SK-N-SH (cell line): Measurements from ENCODE around the gene MAP4K3. TPM values are rescaled to one million over a fixed set of nuclear protein-coding genes. Genes with fewer than 3 reads are reported as not detected.

Experiments used
- CTCF ChIA-PET: fragments of 300-600, 350-600 bp; formaldehyde crosslinking; extraction: SDS; loops from one replicate; lab custom pipeline; 2021; lab: Yijun Ruan, JAX
- POLR2A ChIA-PET: fragments of 350-600 bp; sonication (Branson Sonifier 250); formaldehyde crosslinking; extraction: SDS; loops from one replicate; lab custom pipeline; 2020; ENCODE audit warnings: antibody characterized with exemption, inconsistent platforms; lab: Yijun Ruan, JAX
- DNase-seq: peaks from one replicate; pipeline ENCODE4 v3.0.0; 2012
- H2AFZ ChIP-seq: fragments of 200-600 bp; sonication (generic); 2 replicates; pipeline ENCODE4 v1.8.1; 2016; ENCODE audit warnings: antibody characterized with exemption, mild to moderate bottlenecking, low read depth
- H3F3A ChIP-seq: fragments of 200-600 bp; sonication (generic); replicated peaks from 2 replicates; pipeline ENCODE3; 2016; ENCODE audit warnings: antibody characterized with exemption, mild to moderate bottlenecking; ENCODE audit not compliant: insufficient read depth
- H3K27ac ChIP-seq, 2 experiments: fragments of 200-500 bp in 1 of 2; fragments of 200-600 bp in 1 of 2; sonication (Bioruptor generic) in 1 of 2; sonication (generic), shearing (Covaris generic) in 1 of 2; 2 replicates each; pipeline versions ENCODE4 v1.5.1 to v1.6.1; 2014 to 2016; ENCODE audit warnings: low read depth in 2 of 2, inconsistent platforms in 1 of 2, low read length in 1 of 2, mild to moderate bottlenecking in 1 of 2, mixed read lengths in 1 of 2
- H3K27me3 ChIP-seq: fragments of 200-600 bp; sonication (generic), shearing (Covaris generic); 2 replicates; pipeline ENCODE4 v1.6.1; 2016; ENCODE audit warnings: mixed run types; ENCODE audit not compliant: insufficient read depth
- H3K36me3 ChIP-seq, 2 experiments: fragments of 200-500 bp in 1 of 2; fragments of 200-600 bp in 1 of 2; sonication (Bioruptor generic) in 1 of 2; sonication (generic) in 1 of 2; replicated peaks in 1 of 2; 2 replicates each; pipeline versions ENCODE3 to v1.5.1; 2014 to 2016; ENCODE audit warnings: low read length in 1 of 2, mild to moderate bottlenecking in 1 of 2; ENCODE audit not compliant: insufficient read depth in 2 of 2, control insufficient read depth in 1 of 2
- H3K4me1 ChIP-seq, 2 experiments: fragments of 200-500 bp in 1 of 2; fragments of 200-600 bp in 1 of 2; sonication (Bioruptor generic) in 1 of 2; sonication (generic), shearing (Covaris generic) in 1 of 2; 2 replicates each; pipeline versions ENCODE4 v1.5.1 to v1.6.1; 2014 to 2016; ENCODE audit warnings: low read depth in 1 of 2, low read length in 1 of 2, mixed run types in 1 of 2; ENCODE audit not compliant: insufficient read depth in 2 of 2, control insufficient read depth in 1 of 2
- H3K4me2 ChIP-seq: fragments of 200-600 bp; sonication (generic), shearing (Covaris generic); 2 replicates; pipeline ENCODE4 v1.6.1; 2017; ENCODE audit warnings: mixed run types
- H3K4me3 ChIP-seq, 2 experiments: fragments of 200-500 bp in 1 of 2; fragments of 200-600 bp in 1 of 2; sonication (Bioruptor generic) in 1 of 2; sonication (generic), shearing (Covaris generic) in 1 of 2; 2 replicates each; pipeline versions ENCODE4 v1.5.1 to v1.8.1; 2014 to 2016; ENCODE audit warnings: low read depth in 2 of 2, inconsistent platforms in 1 of 2, low read length in 1 of 2, mild to moderate bottlenecking in 1 of 2, mixed read lengths in 1 of 2, moderate library complexity in 1 of 2
- H3K79me2 ChIP-seq: fragments of 200-600 bp; sonication (generic); 2 replicates; pipeline ENCODE4 v1.8.1; 2017; ENCODE audit warnings: mild to moderate bottlenecking; ENCODE audit not compliant: insufficient read depth
- H3K9ac ChIP-seq: fragments of 200-600 bp; sonication (generic); 2 replicates; pipeline ENCODE4 v1.6.1; 2017; ENCODE audit warnings: mixed run types
- H3K9me2 ChIP-seq: fragments of 200-600 bp; sonication (generic); 2 replicates; pipeline ENCODE4 v1.6.1; 2017; ENCODE audit warnings: mixed run types
- H3K9me3 ChIP-seq: fragments of 200-600 bp; sonication (generic); 2 replicates; pipeline ENCODE4 v1.6.1; 2017; ENCODE audit warnings: mixed run types, mild to moderate bottlenecking, moderate library complexity
- H4K20me1 ChIP-seq: fragments of 200-600 bp; sonication (generic); 2 replicates; pipeline ENCODE4 v1.6.1; 2017; ENCODE audit warnings: mild to moderate bottlenecking, mixed run types; ENCODE audit not compliant: insufficient read depth
- CHD2 ChIP-seq: fragments of 150-350 bp; IDR thresholded peaks from 2 replicates; pipeline ENCODE4 v1.6.1; 2018; ENCODE audit warnings: low read length; ENCODE audit not compliant: partially characterized antibody
- EP300 ChIP-seq, 2 experiments: IDR thresholded peaks; 2 replicates each; pipeline versions ENCODE4 v1.4.0 to v1.6.1; 2012; ENCODE audit warnings: borderline replicate concordance in 1 of 2, low read depth in 1 of 2, low read length in 1 of 2
- FOSL2 ChIP-seq: IDR thresholded peaks from 2 replicates; pipeline ENCODE4 v1.4.0; 2012; ENCODE audit warnings: low read depth, mild to moderate bottlenecking, moderate library complexity, borderline replicate concordance
- GATA2 ChIP-seq: sonication (generic); formaldehyde crosslinking; IDR thresholded peaks from 2 replicates; pipeline ENCODE4 v1.5.0; 2020; ENCODE audit warnings: mild to moderate bottlenecking, missing genetic modification reagents
- JUND ChIP-seq: IDR thresholded peaks from 2 replicates; pipeline ENCODE4 v1.4.0; 2012
- MEF2A ChIP-seq: IDR thresholded peaks from 2 replicates; pipeline ENCODE4 v1.4.0; 2012; ENCODE audit warnings: low read depth, borderline replicate concordance
- NFIC ChIP-seq: IDR thresholded peaks from 2 replicates; pipeline ENCODE4 v1.4.0; 2012; ENCODE audit warnings: borderline replicate concordance
- NRF1 ChIP-seq: IDR thresholded peaks from 2 replicates; pipeline ENCODE4 v1.6.1; 2012; ENCODE audit warnings: low read depth, mild to moderate bottlenecking, low read length
- POLR2AphosphoS5 ChIP-seq: IDR thresholded peaks from 2 replicates; pipeline ENCODE4 v1.6.1; 2012; ENCODE audit warnings: low read depth, low read length
- RAD21 ChIP-seq: IDR thresholded peaks from 2 replicates; pipeline ENCODE4 v1.6.1; 2012; ENCODE audit warnings: mild to moderate bottlenecking, low read length
- RXRA ChIP-seq: IDR thresholded peaks from 2 replicates; pipeline ENCODE4 v1.4.0; 2012; ENCODE audit warnings: low read depth, mild to moderate bottlenecking, borderline replicate concordance
- SMC3 ChIP-seq: IDR thresholded peaks from 2 replicates; pipeline ENCODE4 v1.6.1; 2012; ENCODE audit warnings: low read depth, low read length, improper control_type of control experiment
- TAF1 ChIP-seq: IDR thresholded peaks from 2 replicates; pipeline ENCODE4 v1.6.1; 2012; ENCODE audit warnings: low read depth, mild to moderate bottlenecking, low read length, moderate library complexity, borderline replicate concordance
- YY1 ChIP-seq: IDR thresholded peaks from 2 replicates; pipeline ENCODE4 v1.4.0; 2012; ENCODE audit warnings: low read depth, mild to moderate bottlenecking
- WGBS: methylation state at CpG from one replicate; pipeline ENCODE4 v1.1.6; 2017; ENCODE audit warnings: low lambda C conversion rate; 5-methylcytosine and 5-hydroxymethylcytosine counted together
- polyA plus RNA-seq, 3 experiments: library from polyadenylated mRNA; depleted of rRNA; stranded (reverse); fragments of >200 nt; gene quantifications; 2 replicates each; pipeline ENCODE4 v1.2.3, GENCODE V29; 2012
- TF ChIP-seq, protein P1 (sequence below): IDR thresholded peaks from 2 replicates; pipeline ENCODE4 v1.4.0; 2012; ENCODE audit warnings: low read depth
- TF ChIP-seq, protein P2 (sequence below): fragments of 200-600 bp; sonication (generic); IDR thresholded peaks from 2 replicates; pipeline ENCODE4 v1.6.1; 2017; ENCODE audit warnings: antibody characterized with exemption, mild to moderate bottlenecking, moderate library complexity
- TF ChIP-seq, protein P3 (sequence below): fragments of 150-350 bp; IDR thresholded peaks from 2 replicates; pipeline ENCODE4 v1.6.1; 2017; ENCODE audit warnings: antibody characterized with exemption, low read length, low read depth, borderline replicate concordance

The MAP4K3 gene
- polyA plus RNA-seq, 1 of the 3 experiments (the other 2 are of a cell fraction), result 8.8 TPM

DNA sequence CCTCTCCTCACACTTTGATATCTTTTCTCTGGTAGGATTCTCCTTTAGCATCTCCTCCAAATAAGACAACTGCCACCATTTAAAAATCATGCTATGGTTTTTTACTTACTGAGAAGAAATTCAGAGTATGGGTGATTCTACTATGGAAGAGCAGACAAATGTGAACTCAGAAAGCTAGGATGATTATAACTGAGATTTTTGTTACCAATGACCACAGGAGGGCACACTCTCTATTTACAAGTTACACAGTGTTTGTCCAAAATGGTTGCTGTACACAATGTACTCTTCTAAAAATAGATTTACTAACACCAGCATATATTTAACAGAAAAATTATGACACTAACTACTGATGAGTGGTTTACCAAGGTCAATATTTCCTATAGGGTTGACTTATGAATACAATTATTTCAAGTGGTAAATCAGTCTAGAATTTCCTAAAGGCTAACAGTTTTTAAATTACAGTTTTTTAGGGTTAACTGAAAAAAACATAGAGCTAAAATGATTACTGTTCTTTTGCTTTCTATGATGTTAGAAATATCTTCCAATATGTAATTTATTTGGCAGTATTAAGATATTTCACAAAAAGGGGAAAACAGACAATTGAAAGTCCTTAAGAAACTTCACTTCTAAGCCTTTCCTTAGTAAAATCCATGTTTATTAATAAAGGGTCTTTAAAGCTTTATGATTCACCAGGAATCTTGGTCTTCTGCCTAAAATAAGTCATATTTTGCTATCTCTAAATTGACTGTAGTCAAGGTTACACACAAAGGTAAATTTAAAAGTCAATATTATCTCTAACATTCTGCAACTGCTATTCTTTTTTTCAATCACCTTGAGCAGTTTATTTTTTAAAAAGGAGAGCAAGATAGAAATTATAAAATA, 57.2 kb downstream of the MAP4K3 start:
- CTCF ChIA-PET, result interaction anchor here (0.5 to 5.3 kb wide), 49 partner anchors 8 to 1101 kb away, joined by 3 to 53 read pairs (median 4); partner anchors contain the start of gene MAP4K3
- H3K4me3 ChIP-seq, result no peak overlapping the region
- H3K9me3 ChIP-seq, result 0 out of 2 replicates have a peak, but pooled peaks cover 2% of the 10 kb centered on the region
- no peaks in the 10 kb centered on the region for H3K27me3 ChIP-seq
- peak; percentile 60 for DNase-seq
- H3K9me2 ChIP-seq, result no peaks in the 10 kb centered on the region
- H3K4me2 ChIP-seq, result no peak overlapping the region
- peak overlapping the region; percentile 43 to 49; a peak in 3 of 4 replicates for H3K27ac ChIP-seq
- peaks cover 78% of the 10 kb centered on the region for H3K79me2 ChIP-seq
- H3K4me1 ChIP-seq, result peaks cover 3 to 28% of the 10 kb centered on the region in 2 experiments
- H4K20me1 ChIP-seq, result no peaks in the 10 kb centered on the region
- H3F3A ChIP-seq, result peaks cover 7% of the 10 kb centered on the region
- peak overlapping the region; percentile 6; the same call in 1 of the 2 replicates for H3K9ac ChIP-seq
- POLR2A ChIA-PET, result interaction anchor here (0.7 kb wide), 1 partner anchor 263 kb away, joined by 3 read pairs; no protein-coding TSS in a partner anchor
- no peak for TF ChIP-seq NFIC
- TF ChIP-seq RAD21, result peak; percentile 91
- no peak for TF ChIP-seq POLR2AphosphoS5
- peak; percentile 7 for TF ChIP-seq CHD2
- peak; percentile 77 for TF ChIP-seq SMC3
- TF ChIP-seq, protein P1, sequence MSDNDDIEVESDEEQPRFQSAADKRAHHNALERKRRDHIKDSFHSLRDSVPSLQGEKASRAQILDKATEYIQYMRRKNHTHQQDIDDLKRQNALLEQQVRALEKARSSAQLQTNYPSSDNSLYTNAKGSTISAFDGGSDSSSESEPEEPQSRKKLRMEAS, result no peak
- TF ChIP-seq TAF1, result no peak
- peak; percentile 66; the same call in 1 of the 2 replicates for TF ChIP-seq YY1
- TF ChIP-seq, protein P2, sequence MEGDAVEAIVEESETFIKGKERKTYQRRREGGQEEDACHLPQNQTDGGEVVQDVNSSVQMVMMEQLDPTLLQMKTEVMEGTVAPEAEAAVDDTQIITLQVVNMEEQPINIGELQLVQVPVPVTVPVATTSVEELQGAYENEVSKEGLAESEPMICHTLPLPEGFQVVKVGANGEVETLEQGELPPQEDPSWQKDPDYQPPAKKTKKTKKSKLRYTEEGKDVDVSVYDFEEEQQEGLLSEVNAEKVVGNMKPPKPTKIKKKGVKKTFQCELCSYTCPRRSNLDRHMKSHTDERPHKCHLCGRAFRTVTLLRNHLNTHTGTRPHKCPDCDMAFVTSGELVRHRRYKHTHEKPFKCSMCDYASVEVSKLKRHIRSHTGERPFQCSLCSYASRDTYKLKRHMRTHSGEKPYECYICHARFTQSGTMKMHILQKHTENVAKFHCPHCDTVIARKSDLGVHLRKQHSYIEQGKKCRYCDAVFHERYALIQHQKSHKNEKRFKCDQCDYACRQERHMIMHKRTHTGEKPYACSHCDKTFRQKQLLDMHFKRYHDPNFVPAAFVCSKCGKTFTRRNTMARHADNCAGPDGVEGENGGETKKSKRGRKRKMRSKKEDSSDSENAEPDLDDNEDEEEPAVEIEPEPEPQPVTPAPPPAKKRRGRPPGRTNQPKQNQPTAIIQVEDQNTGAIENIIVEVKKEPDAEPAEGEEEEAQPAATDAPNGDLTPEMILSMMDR, result peak; percentile 84
- peak; percentile 42 for TF ChIP-seq MEF2A
- peaks cover 0 to 13% of the 10 kb centered on the region in 2 experiments for H3K36me3 ChIP-seq
- H2AFZ ChIP-seq, result no peak overlapping the region

DNA sequence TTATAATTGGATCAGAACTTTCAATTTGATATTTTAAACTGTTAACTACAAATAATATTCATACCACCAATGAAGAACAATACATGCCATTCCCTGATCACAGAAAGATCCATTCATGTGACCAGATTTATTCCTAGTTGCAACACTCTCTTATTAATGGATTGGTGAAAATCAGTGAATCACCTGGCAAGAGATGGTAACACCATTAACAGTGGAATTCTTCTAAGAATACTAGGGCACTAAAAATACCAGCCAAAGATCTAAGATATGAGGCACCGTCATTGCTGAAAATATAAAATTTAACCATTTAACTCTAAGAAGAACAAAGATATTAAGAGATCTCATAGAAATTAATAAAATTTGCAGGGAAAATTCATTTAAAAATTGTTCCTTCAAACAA, 58.1 kb downstream of the MAP4K3 start:
- Histone ChIP-seq H3K9me2 (no peaks in the 10 kb centered on the region), H3K9me3 (0 out of 2 replicates have a peak, but pooled peaks cover 2% of the 10 kb centered on the region), H3K9ac (peak overlapping the region; percentile 0; the same call in 1 of the 2 replicates), H2AFZ (no peak overlapping the region), H3F3A (peaks cover 7% of the 10 kb centered on the region), H3K27me3 (no peaks in the 10 kb centered on the region), H3K4me3 (no peak overlapping the region), H3K36me3 (peaks cover 0 to 13% of the 10 kb centered on the region in 2 experiments), H3K4me1 (peaks cover 3 to 28% of the 10 kb centered on the region in 2 experiments), H3K79me2 (peaks cover 73% of the 10 kb centered on the region), H4K20me1 (no peaks in the 10 kb centered on the region), H3K4me2 (no peak overlapping the region), H3K27ac (peak overlapping the region in 1 of 2 experiments; percentile 49; a peak in 2 of 4 replicates)
- 62% methylated on average over 1 of the region's 1 CpG for WGBS
- ChIA-PET CTCF (interaction anchor here (0.5 to 5.3 kb wide), 35 partner anchors 9 to 1102 kb away, joined by 3 to 53 read pairs (median 5); partner anchors contain the start of gene MAP4K3), POLR2A (interaction anchor here (0.7 kb wide), 1 partner anchor 264 kb away, joined by 3 read pairs; no protein-coding TSS in a partner anchor)
- no peak for DNase-seq
- TF ChIP-seq, protein P3, sequence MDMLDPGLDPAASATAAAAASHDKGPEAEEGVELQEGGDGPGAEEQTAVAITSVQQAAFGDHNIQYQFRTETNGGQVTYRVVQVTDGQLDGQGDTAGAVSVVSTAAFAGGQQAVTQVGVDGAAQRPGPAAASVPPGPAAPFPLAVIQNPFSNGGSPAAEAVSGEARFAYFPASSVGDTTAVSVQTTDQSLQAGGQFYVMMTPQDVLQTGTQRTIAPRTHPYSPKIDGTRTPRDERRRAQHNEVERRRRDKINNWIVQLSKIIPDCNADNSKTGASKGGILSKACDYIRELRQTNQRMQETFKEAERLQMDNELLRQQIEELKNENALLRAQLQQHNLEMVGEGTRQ, result no peak
- no peak for TF ChIP-seq POLR2AphosphoS5
- TF ChIP-seq GATA2 (CRISPR knock-in tag), result no peak
- TF ChIP-seq NRF1, result no peak
- no peak for TF ChIP-seq NFIC
- TF ChIP-seq EP300 (IDR thresholded peaks at IDR 0.05; ENCODE audit: borderline replicate concordance in 1 of 2, low read depth in 1 of 2, low read length in 1 of 2), result no peak
- TF ChIP-seq SMC3, result no peak
- TF ChIP-seq JUND, result no peak
- no peak for TF ChIP-seq RXRA
- no peak for TF ChIP-seq FOSL2
- no peak for TF ChIP-seq RAD21
